HG03432 (cell line): Measurements from ENCODE around the gene HERPUD2.
"Not testable (repeated sequence)": the region's sequence is repeated elsewhere in the genome, so short reads cannot be mapped to it uniquely, and the experiment has no call there.

Experiments used
- ATAC-seq: cut with Tn5 transposase; IDR thresholded peaks from one replicate; pipeline ENCODE4 v1.9.1; 2021; ENCODE audit warnings: mild to moderate bottlenecking, moderate library complexity; ENCODE audit not compliant: unreplicated experiment

Gene HERPUD2

GRCh38 chr7:35714862-35715261 lies 19.9 kb upstream of the HERPUD2 start:
- ATAC-seq, result peak; percentile 50

- ATAC-seq, result no peak
Measured at GRCh38 chr7:35714407-35714806, 19.5 kb upstream of the HERPUD2 start.

GRCh38 chr7:35712563-35713226 lies 17.8 kb upstream of the HERPUD2 start:
- no peak for ATAC-seq

GRCh38 chr7:35707422-35707821 lies 12.5 kb upstream of the HERPUD2 start:
- no peak for ATAC-seq

GRCh38 chr7:35705932-35706461 lies 11.1 kb upstream of the HERPUD2 start:
- ATAC-seq, result no peak

GRCh38 chr7:35704261-35704660 lies 9.3 kb upstream of the HERPUD2 start:
- no peak for ATAC-seq

- no peak for ATAC-seq
Measured at GRCh38 chr7:35702541-35702940, 7.6 kb upstream of the HERPUD2 start.

GRCh38 chr7:35701287-35701900 lies 6.5 kb upstream of the HERPUD2 start:
- peak; percentile 84 for ATAC-seq

GRCh38 chr7:35700865-35701264 lies 5.9 kb upstream of the HERPUD2 start:
- no peak for ATAC-seq

GRCh38 chr7:35700333-35700732 lies 5.4 kb upstream of the HERPUD2 start:
- no peak for ATAC-seq

GRCh38 chr7:35699796-35700305 lies 4.9 kb upstream of the HERPUD2 start:
- no peak for ATAC-seq

- not testable (repeated sequence) for ATAC-seq
Measured at GRCh38 chr7:35698382-35698781, 3.4 kb upstream of the HERPUD2 start.

- no peak for ATAC-seq
Measured at GRCh38 chr7:35697414-35698175, 2.7 kb upstream of the HERPUD2 start.

GRCh38 chr7:35695987-35696386 lies 1.1 kb upstream of the HERPUD2 start:
- ATAC-seq, result no peak

GRCh38 chr7:35695473-35695850 lies 527 bp upstream of the HERPUD2 start:
- ATAC-seq, result peak; percentile 1

GRCh38 chr7:35694161-35694783 lies 663 bp downstream of the HERPUD2 start:
- ATAC-seq, result peak; percentile 22

GRCh38 chr7:35691827-35692307 lies 3.1 kb downstream of the HERPUD2 start:
- peak; percentile 15 for ATAC-seq

GRCh38 chr7:35691366-35691765 lies 3.6 kb downstream of the HERPUD2 start:
- no peak for ATAC-seq

GRCh38 chr7:35690614-35691013 lies 4.3 kb downstream of the HERPUD2 start:
- ATAC-seq, result not testable (repeated sequence)

- no peak for ATAC-seq
Measured at GRCh38 chr7:35685781-35686180, 9.2 kb downstream of the HERPUD2 start.
